BLaER1 (cell line): ENCODE data around the gene NCKIPSD.

Experiments used
- H3K27ac ChIP-seq: shearing (Covaris generic); formaldehyde crosslinking; 2 replicates; pipeline ENCODE4 v1.8.1; 2022
- H3K27me3 ChIP-seq: shearing (Covaris generic); formaldehyde crosslinking; 2 replicates; pipeline ENCODE4 v1.8.1; 2022
- H3K36me3 ChIP-seq: shearing (Covaris generic); formaldehyde crosslinking; 2 replicates; pipeline ENCODE4 v1.8.1; 2022
- H3K4me1 ChIP-seq: shearing (Covaris generic); formaldehyde crosslinking; 2 replicates; pipeline ENCODE4 v1.8.1; 2022
- H3K4me2 ChIP-seq: shearing (Covaris generic); formaldehyde crosslinking; 2 replicates; pipeline ENCODE4 v1.8.1; 2022
- H3K4me3 ChIP-seq: shearing (Covaris generic); formaldehyde crosslinking; 2 replicates; pipeline ENCODE4 v1.8.1; 2022
- H3K9ac ChIP-seq: shearing (Covaris generic); formaldehyde crosslinking; 2 replicates; pipeline ENCODE4 v1.8.1; 2022
- H3K9me3 ChIP-seq: shearing (Covaris generic); formaldehyde crosslinking; 2 replicates; pipeline ENCODE4 v1.8.1; 2022
- H4K20me1 ChIP-seq: shearing (Covaris generic); formaldehyde crosslinking; 2 replicates; pipeline ENCODE4 v1.8.1; 2022
- Cebpa-rat ChIP-seq: shearing (Covaris generic); IDR thresholded peaks from 2 replicates; pipeline ENCODE4 v1.8.1; 2022

Gene NCKIPSD

DNA sequence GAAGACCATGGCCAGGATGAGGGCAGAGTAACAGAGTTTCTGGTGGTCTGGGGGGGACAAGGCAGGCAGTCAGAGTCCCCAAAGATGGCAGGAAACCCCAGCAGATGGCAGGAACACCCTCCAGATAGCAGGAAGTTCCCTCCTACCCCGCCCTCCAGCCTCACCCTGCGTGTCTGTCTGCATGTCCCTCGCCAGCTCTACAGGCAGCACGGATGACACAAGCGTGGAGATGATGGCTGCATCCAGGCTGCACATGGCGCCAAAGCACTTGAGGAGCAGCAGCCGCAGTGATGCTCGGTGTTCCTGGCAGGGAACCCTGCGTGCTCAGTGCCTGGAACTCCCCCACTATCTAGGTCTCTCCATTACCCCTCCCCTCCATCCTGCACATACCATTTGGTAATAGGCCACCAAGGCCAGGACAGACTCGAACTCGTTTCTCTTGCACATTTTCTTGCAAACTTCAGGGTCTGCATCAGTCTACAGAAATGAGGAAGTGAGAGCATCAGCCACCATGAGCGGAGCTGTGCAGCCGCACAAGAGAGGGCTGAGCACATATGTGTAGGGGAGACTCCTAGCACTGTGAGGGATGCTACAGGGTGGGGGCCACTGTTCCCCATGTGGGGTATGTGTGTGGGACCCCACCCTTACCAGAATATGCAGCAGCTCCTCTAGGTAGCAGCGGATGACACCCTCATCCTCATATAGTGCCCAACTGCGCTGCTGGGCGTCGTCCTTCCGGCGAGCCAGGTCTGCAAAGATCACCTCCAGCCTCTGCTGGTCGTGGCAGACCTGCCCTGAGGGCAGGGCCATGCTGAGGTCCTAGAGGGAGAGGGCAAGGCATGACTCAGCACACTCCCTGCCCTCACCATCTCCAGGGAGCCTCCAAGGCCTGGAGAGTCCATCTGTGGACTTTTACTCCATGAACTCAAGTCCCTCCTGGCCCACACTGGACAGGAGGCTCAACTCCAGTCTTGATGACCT, 6.0 kb downstream of the NCKIPSD start:
- no peak overlapping the region for H3K9ac ChIP-seq
- peaks cover 84% of the 10 kb centered on the region for H3K36me3 ChIP-seq
- peaks cover 27% of the 10 kb centered on the region for H3K4me1 ChIP-seq
- no peaks in the 10 kb centered on the region for H3K27me3 ChIP-seq
- H3K9me3 ChIP-seq, result no peaks in the 10 kb centered on the region
- H4K20me1 ChIP-seq, result peaks cover 42% of the 10 kb centered on the region
- TF ChIP-seq Cebpa-rat, result no peak
- no peak overlapping the region for H3K27ac ChIP-seq
- H3K4me3 ChIP-seq, result no peak overlapping the region
- H3K4me2 ChIP-seq, result no peak overlapping the region

DNA sequence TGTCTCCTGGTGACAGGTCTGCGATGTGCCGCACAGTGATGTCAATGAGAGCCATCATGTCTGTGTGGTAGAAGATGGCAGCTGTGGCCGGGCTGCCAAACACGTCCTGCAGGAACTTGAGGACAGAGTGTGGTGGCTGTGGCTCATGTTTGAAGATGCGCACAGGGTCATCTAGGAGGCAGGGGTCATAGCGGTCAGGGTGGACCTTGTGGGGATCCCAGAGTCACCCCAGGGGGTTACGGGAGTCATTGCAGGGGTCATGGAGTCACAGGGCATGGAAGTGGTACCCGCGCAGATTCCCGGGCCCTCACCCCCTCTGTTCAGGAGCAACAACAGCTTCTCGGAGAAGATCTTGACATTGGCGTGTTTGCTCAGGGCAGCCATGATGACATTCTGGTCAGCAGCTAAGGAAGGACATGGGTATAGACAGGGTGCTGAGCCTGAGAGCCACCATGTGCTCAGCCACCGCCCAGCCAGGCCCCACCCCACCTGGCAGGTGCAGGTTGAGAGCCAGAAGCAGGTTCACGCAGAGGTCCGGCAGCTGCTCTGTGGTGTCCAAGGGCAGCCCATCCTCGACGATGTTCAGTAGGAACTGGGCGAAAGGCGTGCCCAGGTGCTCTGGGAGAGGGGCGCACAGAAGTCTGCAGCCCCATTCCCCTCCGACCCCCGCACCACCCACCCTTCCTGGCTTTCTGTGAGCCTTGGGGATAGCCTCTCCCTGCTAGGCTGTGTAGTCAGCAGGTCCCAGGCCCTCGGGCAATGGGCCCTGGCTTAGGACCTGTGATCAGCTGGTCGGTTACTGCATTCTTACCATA, 6.9 kb downstream of the NCKIPSD start:
- Histone ChIP-seq H3K9ac (no peak overlapping the region), H3K27ac (no peak overlapping the region), H3K4me1 (peaks cover 18% of the 10 kb centered on the region), H3K9me3 (no peaks in the 10 kb centered on the region), H3K4me3 (no peak overlapping the region), H3K27me3 (no peaks in the 10 kb centered on the region), H3K36me3 (peaks cover 93% of the 10 kb centered on the region), H4K20me1 (peaks cover 38% of the 10 kb centered on the region), H3K4me2 (no peak overlapping the region)
- TF ChIP-seq Cebpa-rat, result no peak

DNA sequence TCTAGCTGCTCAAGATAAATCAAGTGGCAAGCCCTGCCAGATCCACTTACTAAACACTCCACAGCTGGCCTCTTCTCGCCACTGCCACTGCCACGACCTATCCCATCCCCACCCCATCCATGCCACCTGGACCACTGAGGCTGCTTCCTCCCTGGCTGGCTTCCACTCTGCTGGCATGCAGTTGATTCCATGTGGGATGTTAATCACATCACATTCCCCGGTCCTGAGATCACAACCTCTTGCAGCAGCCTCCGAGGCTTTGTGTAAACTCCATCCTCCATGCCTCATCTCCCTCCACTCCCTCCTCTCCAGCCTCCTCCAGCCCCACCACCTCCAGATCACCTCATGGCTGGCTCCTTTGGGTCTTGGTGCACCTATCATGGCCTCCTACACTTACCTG, 7.7 kb downstream of the NCKIPSD start:
- peaks cover 31% of the 10 kb centered on the region; the same call in 1 of the 2 replicates for H4K20me1 ChIP-seq
- H3K27ac ChIP-seq, result no peak overlapping the region
- H3K9me3 ChIP-seq, result no peaks in the 10 kb centered on the region
- TF ChIP-seq Cebpa-rat, result no peak
- H3K27me3 ChIP-seq, result no peaks in the 10 kb centered on the region
- H3K36me3 ChIP-seq, result peaks cover 95% of the 10 kb centered on the region
- no peak overlapping the region for H3K4me3 ChIP-seq
- no peak overlapping the region for H3K9ac ChIP-seq
- H3K4me1 ChIP-seq, result peaks cover 12% of the 10 kb centered on the region
- H3K4me2 ChIP-seq, result no peak overlapping the region

DNA sequence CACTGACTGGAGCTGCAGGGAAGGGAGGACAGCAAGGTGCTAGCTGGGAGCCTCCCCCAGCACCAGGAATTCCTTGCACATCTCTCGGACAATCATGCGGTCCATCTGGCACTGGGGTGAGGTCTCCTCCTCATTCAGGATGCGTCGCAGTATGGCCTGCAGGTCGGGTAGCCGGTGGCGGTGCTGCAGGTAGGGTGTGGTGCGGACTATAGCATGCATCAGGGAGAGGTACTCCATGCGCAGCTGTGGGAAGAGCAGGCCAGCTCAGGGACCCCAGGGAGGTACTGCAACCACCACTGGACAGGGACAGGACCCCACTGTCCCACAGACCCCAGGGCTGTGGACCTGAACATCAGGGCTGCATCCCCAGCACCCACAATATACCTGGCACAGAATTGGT, 11.2 kb downstream of the NCKIPSD start:
- TF ChIP-seq Cebpa-rat, result no peak
- no peak overlapping the region for H3K4me2 ChIP-seq
- peaks cover 81% of the 10 kb centered on the region for H3K36me3 ChIP-seq
- H3K9me3 ChIP-seq, result no peaks in the 10 kb centered on the region
- no peaks in the 10 kb centered on the region for H3K27me3 ChIP-seq
- H3K27ac ChIP-seq, result no peak overlapping the region
- H3K4me1 ChIP-seq, result peaks cover 3% of the 10 kb centered on the region
- peaks cover 18% of the 10 kb centered on the region; the same call in 1 of the 2 replicates for H4K20me1 ChIP-seq
- no peak overlapping the region for H3K4me3 ChIP-seq
- no peak overlapping the region for H3K9ac ChIP-seq

DNA sequence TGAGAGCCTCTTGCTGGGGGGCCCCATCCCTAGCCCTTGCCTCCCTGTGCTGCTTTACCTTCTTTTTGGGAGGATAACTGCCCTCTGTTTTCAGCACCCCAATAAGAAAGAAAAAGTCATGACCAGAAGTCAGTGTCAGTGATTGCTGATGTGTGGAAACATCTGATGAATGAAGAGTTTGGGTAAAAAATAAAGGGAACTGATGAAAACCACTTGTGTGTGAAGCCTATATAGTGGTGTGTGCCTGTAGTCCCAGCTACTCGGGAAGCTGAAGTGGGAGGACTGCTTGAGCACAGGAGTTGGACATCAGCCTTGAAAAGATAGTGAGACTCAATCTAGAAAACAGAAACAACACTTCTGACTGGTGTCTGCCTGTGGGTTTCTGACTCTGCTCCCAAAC, 13.2 kb downstream of the NCKIPSD start:
- Histone ChIP-seq H3K9ac (no peak overlapping the region), H3K27me3 (no peaks in the 10 kb centered on the region), H4K20me1 (peaks cover 5% of the 10 kb centered on the region; the same call in 1 of the 2 replicates), H3K27ac (no peak overlapping the region), H3K36me3 (peaks cover 61% of the 10 kb centered on the region), H3K4me3 (no peak overlapping the region), H3K9me3 (no peaks in the 10 kb centered on the region), H3K4me2 (no peak overlapping the region), H3K4me1 (no peaks in the 10 kb centered on the region)
- TF ChIP-seq Cebpa-rat, result no peak

DNA sequence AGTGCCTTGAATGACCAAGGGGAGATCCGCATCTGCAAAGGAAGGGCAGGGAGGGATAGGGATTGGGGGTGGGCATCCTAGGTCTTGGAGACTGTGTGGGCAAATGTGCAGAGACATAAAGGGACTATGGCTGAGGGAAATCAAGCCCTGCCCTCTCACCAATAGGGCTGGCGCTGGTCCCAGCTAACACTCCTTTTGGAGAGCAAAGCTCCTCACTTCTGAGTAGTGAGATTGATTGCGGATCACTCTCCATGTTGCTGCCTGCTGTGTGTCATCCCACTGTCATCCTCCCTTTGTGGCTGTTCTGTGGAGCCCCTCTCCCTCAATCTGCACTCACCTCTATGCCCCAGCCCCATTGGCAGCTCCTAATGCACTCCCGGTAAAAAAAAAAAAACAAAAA, 20.8 kb downstream of the NCKIPSD start:
- Histone ChIP-seq H3K9ac (no peak overlapping the region), H3K4me2 (no peak overlapping the region)

DNA sequence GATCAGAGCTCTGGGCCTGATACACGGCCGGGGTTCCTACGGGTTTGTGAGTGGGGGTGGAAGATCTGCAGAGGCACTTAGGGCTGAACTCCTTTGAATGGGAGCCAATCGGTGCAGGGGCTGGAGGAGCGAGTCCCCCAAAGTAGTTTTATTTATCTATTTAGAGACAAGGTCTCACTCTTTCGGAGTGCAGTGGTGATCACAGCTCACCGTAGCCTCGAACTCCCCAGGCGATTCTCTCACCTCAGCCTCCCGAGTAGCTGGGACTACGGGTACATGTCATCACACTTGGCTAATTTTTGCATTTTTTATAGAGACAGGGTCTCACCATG, 21.4 kb downstream of the NCKIPSD start:
- Histone ChIP-seq H3K27me3 (no peaks in the 10 kb centered on the region), H3K4me3 (no peak overlapping the region), H3K9ac (no peak overlapping the region), H3K4me2 (no peak overlapping the region), H3K36me3 (peaks cover 19% of the 10 kb centered on the region), H3K4me1 (peaks cover 16% of the 10 kb centered on the region), H3K27ac (no peak overlapping the region), H4K20me1 (peaks cover 34% of the 10 kb centered on the region), H3K9me3 (peaks cover 20% of the 10 kb centered on the region)
- TF ChIP-seq Cebpa-rat, result no peak

More for the DNA sequence above, 20.8 kb downstream of the NCKIPSD start:
- Histone ChIP-seq H3K9me3 (peaks cover 20% of the 10 kb centered on the region), H3K27me3 (no peaks in the 10 kb centered on the region), H4K20me1 (peaks cover 27% of the 10 kb centered on the region), H3K36me3 (peaks cover 19% of the 10 kb centered on the region), H3K27ac (no peak overlapping the region), H3K4me1 (peaks cover 16% of the 10 kb centered on the region), H3K4me3 (no peak overlapping the region)
- TF ChIP-seq Cebpa-rat, result no peak

DNA sequence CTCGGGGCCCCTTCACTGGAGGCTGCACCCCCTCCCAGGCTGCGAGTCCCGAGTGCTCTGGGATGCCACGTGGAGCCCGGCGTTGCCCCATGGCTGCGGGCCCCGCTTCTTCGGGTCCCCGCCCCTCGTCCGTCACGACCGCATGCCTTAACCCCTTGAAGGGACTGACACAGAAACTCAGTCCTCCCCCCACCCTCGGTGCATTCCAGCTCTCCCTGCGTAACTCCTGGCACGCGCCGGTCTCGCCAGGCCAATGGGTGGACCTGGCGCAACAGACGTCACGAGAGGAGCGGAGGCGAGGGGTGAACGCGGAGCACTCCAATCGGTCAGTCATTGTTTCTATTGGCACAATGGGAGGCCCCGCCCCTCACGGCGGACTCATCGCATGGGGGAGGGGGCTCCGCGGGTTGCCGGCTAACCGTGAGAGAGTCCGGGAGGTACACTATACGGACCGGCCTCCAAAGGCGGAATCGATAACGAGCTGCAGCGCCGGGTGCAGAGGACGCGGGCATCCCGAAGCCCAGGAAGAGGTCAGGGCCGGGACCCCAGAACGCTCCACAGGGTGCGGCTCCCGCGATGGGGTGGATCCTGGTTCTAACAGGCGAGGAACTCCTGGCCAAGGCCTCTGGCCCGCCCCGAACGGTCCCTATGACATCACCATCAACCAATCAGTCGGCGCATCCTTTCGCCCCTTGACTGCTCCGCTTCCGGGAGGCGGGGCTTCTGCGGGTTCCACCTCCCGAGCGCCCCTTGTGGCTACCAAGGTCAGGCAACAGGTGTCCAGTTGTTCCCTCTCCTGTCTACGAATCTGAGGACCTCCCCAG, 22.0 kb downstream of the NCKIPSD start:
- Histone ChIP-seq H3K27me3 (no peaks in the 10 kb centered on the region), H3K27ac (no peak overlapping the region), H3K4me2 (no peak overlapping the region), H3K9ac (no peak overlapping the region), H3K36me3 (peaks cover 19% of the 10 kb centered on the region), H3K4me3 (0 out of 2 replicates have a peak overlapping the region, but pooled peaks have one; percentile 14), H4K20me1 (peaks cover 40% of the 10 kb centered on the region), H3K4me1 (peaks cover 16% of the 10 kb centered on the region), H3K9me3 (peaks cover 20% of the 10 kb centered on the region)
- no peak for TF ChIP-seq Cebpa-rat

DNA sequence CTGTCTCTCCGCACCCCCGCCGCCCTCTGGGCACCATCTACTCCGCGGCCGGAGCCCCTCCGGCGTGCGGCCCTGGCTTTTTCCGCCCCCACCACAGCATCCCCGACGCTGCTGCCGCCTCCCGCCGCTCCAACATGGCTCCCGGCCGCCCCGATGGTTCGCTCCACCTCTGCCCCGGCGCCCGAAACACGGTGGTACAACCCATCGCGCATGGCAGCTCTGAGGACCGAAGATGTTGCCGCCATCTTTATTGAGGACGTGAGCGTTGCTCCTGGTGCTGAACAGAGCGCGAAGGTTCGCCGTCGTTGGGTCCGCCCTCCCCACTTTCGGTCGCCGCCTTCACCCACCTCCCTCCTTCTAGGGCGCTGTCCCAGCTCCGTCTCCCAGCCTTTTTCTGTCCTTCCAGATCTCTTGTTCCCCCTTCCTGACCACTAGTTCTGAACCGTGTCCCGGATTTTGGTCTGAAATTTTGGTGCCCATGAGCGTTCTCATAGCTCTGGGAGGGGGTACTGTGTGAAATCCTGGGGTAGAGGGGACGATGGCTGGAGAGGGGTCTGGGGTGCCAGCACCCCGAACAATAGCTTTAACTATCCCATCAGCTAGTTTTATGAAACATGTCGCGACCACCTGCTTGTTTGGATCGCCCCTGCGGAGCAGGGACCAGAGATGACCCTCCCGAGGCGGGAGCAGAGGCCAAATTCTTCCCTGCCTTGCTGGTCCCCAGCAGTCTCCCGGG, 22.8 kb downstream of the NCKIPSD start, which contains the start of gene CELSR3:
Gene CELSR3 (minus strand): TSS at position 134 of the 736 bp plus-strand sequence. CDS start 252 bp downstream, outside the sequence.
- H3K27ac ChIP-seq, result no peak within 1 kb of the TSS
- peaks cover 42% of the 10 kb centered on the region for H4K20me1 ChIP-seq
- peaks cover 20% of the 10 kb centered on the region for H3K9me3 ChIP-seq
- no peak within 1 kb of the TSS for H3K9ac ChIP-seq
- H3K4me2 ChIP-seq, result peak within 1 kb of the TSS; percentile 80
- no peak for TF ChIP-seq Cebpa-rat
- H3K36me3 ChIP-seq, result peaks cover 19% of the 10 kb centered on the region
- H3K27me3 ChIP-seq, result no peaks in the 10 kb centered on the region
- peak within 1 kb of the TSS; percentile 60 for H3K4me3 ChIP-seq
- peaks cover 16% of the 10 kb centered on the region for H3K4me1 ChIP-seq
